ENCODE results near the gene RAB8B.
"Not testable (repeated sequence)": the region's sequence is repeated elsewhere in the genome, so short reads cannot be mapped to it uniquely, and the experiment has no call there.

The RAB8B gene

GRCh38 chr15:63234451-63234870 is 45.1 kb downstream of the RAB8B start:
- Histone ChIP-seq H3K79me2 (peaks cover 3% of the 10 kb centered on the region), H3K9ac (no peak overlapping the region), H2AFZ (no peak overlapping the region), H3K27me3 (ENCODE audit: control insufficient read depth, insufficient read depth, low read length) (no peaks in the 10 kb centered on the region), H3K36me3 (ENCODE audit: control insufficient read depth, insufficient read depth, low read length) (no peaks in the 10 kb centered on the region), H3K4me3 (ENCODE audit: low read depth, low read length) (no peak overlapping the region), H3K4me1 (no peaks in the 10 kb centered on the region), H3K27ac (peak overlapping the region; percentile 15), H3K4me2 (ENCODE audit: low read length) (no peak overlapping the region), H3K9me3 (ENCODE audit: control insufficient read depth, low read length) (no peaks in the 10 kb centered on the region)
- TF ChIP-seq CTCF (IDR thresholded peaks at IDR 0.05) = no peak

- Histone ChIP-seq H3K79me2 (peaks cover 3% of the 10 kb centered on the region), H3K9ac (no peak overlapping the region), H3K4me3 (ENCODE audit: low read depth, low read length) (no peak overlapping the region), H3K36me3 (ENCODE audit: control insufficient read depth, insufficient read depth, low read length) (no peaks in the 10 kb centered on the region), H2AFZ (no peak overlapping the region), H3K27ac (no peak overlapping the region), H3K4me2 (ENCODE audit: low read length) (no peak overlapping the region), H3K27me3 (ENCODE audit: control insufficient read depth, insufficient read depth, low read length) (no peaks in the 10 kb centered on the region), H3K4me1 (no peaks in the 10 kb centered on the region), H3K9me3 (ENCODE audit: control insufficient read depth, low read length) (no peaks in the 10 kb centered on the region)
- no peak for TF ChIP-seq CTCF (IDR thresholded peaks at IDR 0.05)
Measured at GRCh38 chr15:63236272-63236671, 46.9 kb downstream of the RAB8B start.

GRCh38 chr15:63237086-63237485 is 47.7 kb downstream of the RAB8B start:
- not testable (repeated sequence) for H3K27me3 ChIP-seq (ENCODE audit: control insufficient read depth, insufficient read depth, low read length); H3K9ac ChIP-seq; H3K9me3 ChIP-seq (ENCODE audit: control insufficient read depth, low read length); H2AFZ ChIP-seq; H3K4me3 ChIP-seq (ENCODE audit: low read depth, low read length); H3K36me3 ChIP-seq (ENCODE audit: control insufficient read depth, insufficient read depth, low read length); H3K27ac ChIP-seq; H3K4me2 ChIP-seq (ENCODE audit: low read length); H3K4me1 ChIP-seq; H3K79me2 ChIP-seq

- Histone ChIP-seq H3K27me3 (ENCODE audit: control insufficient read depth, insufficient read depth, low read length) (no peaks in the 10 kb centered on the region), H3K4me3 (ENCODE audit: low read depth, low read length) (no peak overlapping the region), H3K79me2 (peaks cover 3% of the 10 kb centered on the region), H3K9ac (no peak overlapping the region), H2AFZ (no peak overlapping the region), H3K4me1 (no peaks in the 10 kb centered on the region), H3K27ac (no peak overlapping the region), H3K36me3 (ENCODE audit: control insufficient read depth, insufficient read depth, low read length) (no peaks in the 10 kb centered on the region), H3K9me3 (ENCODE audit: control insufficient read depth, low read length) (no peaks in the 10 kb centered on the region), H3K4me2 (ENCODE audit: low read length) (no peak overlapping the region)
- no peak for TF ChIP-seq CTCF (IDR thresholded peaks at IDR 0.05)
Measured at GRCh38 chr15:63238171-63238570, 48.8 kb downstream of the RAB8B start.

GRCh38 chr15:63238796-63239195 is 49.4 kb downstream of the RAB8B start:
- Histone ChIP-seq H3K4me1 (no peaks in the 10 kb centered on the region), H3K4me3 (ENCODE audit: low read depth, low read length) (no peak overlapping the region), H3K9ac (no peak overlapping the region), H3K4me2 (ENCODE audit: low read length) (no peak overlapping the region), H3K79me2 (peaks cover 3% of the 10 kb centered on the region), H3K36me3 (ENCODE audit: control insufficient read depth, insufficient read depth, low read length) (no peaks in the 10 kb centered on the region), H3K9me3 (ENCODE audit: control insufficient read depth, low read length) (no peaks in the 10 kb centered on the region), H2AFZ (no peak overlapping the region), H3K27me3 (ENCODE audit: control insufficient read depth, insufficient read depth, low read length) (no peaks in the 10 kb centered on the region), H3K27ac (no peak overlapping the region)
- TF ChIP-seq CTCF (IDR thresholded peaks at IDR 0.05) = no peak
